HG03565 (cell line): Measurements from ENCODE around the gene MAGI1.

Source experiments
- ATAC-seq: cut with Tn5 transposase; IDR thresholded peaks from one replicate; pipeline ENCODE4 v1.9.1; 2021; ENCODE audit warnings: mild to moderate bottlenecking, moderate library complexity; ENCODE audit not compliant: unreplicated experiment

MAGI1 gene

DNA sequence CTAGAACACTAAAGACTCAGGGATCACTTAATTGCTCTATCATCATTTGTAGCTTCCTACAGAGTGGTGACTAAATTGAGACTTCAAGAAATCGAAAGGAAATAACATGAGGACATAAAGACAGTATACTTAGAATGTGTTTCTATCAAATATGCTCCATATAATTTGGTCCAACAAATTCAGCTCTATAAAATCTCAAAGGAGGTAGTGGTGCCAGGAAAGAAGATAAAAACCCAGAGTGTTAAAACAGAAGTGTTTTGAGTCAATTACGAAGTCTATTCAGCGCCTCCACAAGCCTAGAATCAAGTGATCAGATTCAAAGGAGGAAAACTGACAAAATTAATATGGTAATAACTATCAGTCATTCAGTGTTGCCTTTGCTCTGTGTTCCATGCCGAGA lies 22.9 kb downstream of the MAGI1 start:
- ATAC-seq: no peak

DNA sequence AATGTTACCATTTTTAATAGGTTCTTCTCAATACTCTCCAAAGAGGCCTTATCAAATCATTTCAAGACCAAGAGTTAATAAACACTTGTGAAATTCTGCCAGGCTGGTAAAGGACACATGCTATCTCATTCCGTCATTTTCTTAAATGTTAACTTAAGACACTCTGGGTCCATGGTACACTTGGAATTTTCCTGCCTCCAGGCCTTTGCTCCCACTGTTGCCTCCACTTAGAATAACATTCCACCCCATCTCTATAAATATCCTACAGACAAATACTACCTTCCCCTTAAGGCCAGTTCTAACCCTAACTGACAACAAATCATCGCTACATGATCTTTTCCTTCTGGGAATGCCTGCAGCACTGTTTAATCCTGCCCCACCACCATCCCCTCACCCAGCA lies 24.1 kb downstream of the MAGI1 start:
- no peak for ATAC-seq

DNA sequence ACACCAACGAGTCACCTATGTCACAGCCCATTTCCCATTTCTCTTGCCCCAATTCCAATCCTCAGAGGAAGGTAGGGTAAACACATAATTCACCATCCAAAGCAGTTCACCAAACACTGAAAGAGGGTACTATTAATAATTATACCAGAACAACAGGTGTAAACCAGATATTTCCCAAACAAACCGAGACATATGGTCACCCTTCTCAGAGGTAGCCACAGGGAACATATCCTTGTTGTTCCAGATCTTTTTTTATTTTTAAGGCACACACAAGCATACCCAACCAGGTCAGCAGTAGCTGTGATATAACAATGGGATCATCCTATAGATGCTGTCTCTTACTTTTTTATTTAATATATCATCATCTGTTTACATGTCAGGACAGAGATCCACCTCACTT lies 24.7 kb downstream of the MAGI1 start:
- ATAC-seq: no peak

DNA sequence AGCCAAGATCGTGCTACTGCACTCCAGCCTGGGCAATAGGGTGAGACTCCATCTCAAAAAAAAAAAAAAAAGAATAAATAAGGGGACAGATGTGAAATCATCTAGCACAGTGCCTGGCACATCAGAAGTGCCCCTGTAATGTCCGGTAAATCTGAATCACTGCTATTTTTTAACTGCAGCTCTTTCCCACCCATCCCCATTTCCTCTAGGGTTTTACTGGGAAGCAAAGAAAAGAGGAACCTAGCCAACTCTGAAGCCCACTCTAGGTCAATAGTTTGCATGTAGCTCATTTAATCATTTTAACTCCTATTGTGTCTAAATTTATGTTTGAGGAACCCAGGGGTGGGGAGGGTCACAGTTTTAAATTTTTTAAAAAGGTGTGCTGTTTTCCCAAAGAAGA lies 26.0 kb downstream of the MAGI1 start:
- ATAC-seq: no peak

DNA sequence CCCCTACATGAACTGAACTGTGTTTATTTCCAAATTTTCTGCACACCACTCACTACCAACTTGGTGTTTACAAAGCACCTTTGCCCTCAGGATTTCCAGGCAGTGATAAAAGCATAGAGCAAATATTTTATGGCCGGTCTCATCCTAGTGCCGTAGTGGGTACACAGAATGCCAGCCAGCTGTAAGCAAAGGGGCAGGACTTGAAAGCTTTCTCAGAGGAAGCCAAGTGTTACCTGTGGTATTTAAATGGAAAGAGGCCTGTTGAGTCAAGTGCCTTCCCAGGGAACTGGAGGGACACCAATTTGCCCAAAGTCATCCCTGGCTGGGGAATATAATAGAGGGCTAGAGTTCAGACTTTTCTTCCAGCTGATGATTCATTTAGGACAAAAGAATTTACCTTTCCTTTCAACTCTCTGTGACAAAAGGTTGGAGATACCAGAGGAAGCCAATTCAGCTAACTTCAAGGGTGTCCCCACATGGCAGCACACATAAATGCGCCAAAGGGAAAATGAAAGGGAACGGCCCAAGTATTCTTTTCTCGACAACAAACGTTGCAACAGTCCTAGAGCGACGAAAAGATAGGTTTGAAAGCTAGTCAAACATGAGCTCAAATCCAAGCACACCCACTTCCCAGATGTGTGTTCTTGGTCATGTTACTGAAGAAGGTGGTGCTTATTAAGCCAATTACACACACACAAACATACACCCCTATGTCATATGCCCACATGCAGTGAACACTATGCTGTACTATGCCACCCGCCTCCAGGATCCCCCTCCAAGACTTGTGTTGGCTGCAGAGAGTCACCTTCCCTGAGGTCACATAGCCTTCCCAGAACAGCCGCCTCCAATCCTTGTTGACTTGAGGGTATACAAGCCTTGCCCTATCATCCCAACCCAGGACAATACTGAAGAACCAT lies 27.7 kb downstream of the MAGI1 start:
- no peak for ATAC-seq

DNA sequence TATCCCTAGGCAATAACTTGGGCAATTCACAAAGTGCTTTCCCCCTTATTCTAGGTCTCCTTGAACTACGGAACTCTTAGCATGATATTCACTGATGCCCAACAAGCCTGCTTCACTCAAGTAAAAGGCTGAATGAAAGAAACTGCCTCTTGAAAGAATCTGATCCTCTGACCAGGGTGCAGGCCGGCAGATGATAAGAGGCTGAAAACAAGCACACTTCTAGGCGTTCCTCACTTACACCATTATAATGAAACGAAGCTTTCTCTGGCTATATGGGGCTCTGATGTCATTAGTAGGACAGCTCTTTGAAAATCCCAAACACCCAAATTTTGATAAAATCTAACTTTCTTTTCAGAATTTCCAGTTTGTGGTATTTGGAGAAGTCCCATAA lies 28.4 kb downstream of the MAGI1 start:
- no peak for ATAC-seq

DNA sequence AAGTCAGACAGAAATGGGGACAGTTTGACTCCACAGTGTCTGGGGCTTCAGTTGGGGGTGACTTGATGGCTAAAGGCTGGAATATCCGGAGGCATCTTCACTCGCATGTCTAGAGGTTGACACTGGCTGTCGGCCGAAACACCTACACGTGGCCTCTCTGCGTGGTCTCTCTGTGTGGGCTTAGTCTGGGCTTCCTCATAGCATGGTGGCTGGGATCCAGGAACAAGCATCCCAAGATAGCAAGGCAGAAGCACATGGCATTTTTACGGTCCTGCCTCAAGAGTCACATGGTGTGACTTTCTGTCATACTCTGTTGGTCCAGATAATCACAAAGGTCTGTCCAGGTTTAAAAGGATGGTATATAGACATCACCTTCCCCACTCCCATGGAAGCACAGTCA lies 34.5 kb downstream of the MAGI1 start:
- ATAC-seq: no peak

DNA sequence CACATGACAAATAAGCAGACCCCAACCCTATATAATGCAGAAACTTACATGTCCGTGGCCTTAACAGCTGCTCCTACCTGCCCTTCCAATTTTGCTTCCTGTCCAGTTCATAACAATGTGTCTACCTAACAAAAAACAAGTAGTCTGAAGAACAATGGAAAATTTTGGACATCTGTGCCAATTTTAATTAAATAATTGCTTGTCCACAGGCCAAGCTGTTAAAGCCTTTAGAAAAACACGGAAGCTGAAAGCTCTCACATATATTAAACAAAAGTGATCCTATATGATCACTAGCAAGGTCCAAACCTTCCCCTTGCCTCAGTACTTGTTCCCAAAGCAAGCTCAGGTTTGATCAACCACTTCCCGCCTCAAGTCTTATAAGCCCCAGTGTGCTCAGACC lies 37.1 kb downstream of the MAGI1 start:
- ATAC-seq: no peak

DNA sequence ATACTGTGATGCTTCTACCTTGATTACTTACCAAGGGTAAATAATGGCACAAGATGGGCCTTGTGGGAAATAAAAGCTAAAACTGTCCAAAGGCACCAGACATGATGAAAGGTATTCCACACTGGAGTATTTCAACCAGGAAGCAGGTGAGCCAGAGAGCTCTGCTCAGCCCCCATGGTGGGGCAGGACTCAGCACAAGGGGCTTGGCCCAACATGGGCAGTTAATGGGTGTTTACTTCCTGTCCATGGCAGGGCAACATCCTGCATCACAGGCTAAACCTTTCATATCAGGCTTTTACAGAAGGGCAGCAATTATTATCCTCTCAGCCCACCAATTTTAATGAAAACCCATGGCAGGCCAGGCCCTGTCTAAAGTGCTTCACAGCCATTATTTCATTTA lies 38.2 kb downstream of the MAGI1 start:
- no peak for ATAC-seq

DNA sequence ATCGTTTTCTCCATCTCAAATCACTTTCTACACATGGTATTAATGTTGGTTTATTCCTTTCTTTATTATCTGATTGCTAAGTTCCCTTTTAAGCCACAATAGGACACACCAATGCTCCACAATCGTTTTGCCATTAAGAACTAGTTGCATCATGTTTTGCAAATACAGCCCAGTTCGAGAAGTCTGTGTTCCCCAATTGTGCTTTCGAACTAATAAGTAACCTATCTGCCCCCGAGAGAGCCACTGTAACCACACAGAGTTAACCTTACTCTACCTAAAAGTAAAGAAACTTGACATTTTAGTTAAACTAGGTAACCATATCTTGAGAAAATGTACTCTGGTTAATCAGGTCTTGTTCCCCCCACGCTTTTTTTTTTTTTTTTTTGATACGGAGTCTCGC lies 39.1 kb downstream of the MAGI1 start:
- no peak for ATAC-seq

DNA sequence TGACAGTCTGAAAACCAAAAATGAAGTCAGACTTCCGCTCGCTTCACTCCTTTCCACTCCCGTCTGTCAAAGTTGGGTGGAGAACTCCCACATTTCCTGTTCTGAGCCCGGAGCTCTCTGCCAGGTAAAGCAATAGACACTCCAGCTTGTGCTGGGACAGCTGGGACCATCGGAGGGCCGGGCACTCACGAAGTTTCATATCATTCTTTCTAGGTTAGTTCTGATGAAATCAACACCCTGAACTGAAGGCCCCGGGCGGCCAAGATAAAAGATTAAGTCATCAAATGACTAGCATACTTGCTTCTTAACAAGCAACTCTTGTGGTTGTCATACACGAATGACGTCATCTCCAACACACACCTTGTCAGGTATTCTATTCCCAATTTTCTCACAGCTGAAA lies 42.1 kb downstream of the MAGI1 start:
- no peak for ATAC-seq

DNA sequence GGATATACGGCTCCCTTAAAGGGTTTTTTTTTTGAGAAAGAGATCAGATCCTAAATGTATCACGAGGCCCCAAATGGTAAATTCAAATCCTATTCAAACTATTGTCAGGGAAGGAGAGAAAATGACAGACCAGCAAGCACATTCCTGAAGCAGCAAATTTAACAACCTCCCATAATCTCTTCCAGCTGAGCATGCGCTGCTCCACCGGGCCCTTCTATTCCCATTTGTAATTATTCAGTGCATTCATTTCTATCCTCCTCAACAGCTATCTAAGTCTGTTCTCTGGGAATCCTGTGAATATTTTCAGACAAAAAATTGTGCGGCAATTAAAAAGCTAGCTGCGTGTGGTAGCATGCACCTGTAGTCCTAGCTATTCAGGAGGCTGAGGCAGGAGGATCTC lies 43.2 kb downstream of the MAGI1 start:
- no peak for ATAC-seq

DNA sequence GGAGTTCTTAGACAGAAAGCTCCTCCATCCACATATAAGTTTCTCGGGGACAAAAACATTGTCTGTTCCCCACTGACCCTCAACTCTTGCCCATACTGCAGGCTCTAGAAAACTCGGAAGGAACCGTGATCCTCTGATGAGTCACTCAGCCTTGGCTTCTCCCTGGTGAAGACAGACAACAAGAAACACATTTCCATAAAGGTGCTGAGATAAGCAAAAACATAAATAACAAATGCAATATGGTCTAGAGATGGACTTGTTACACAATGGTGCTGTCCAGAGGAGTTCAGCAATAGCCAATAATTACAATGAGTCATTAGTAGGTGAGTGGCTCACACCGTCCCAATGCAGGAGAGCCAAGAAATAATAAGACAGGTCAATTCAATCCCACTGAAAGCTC lies 43.7 kb downstream of the MAGI1 start:
- ATAC-seq: no peak

DNA sequence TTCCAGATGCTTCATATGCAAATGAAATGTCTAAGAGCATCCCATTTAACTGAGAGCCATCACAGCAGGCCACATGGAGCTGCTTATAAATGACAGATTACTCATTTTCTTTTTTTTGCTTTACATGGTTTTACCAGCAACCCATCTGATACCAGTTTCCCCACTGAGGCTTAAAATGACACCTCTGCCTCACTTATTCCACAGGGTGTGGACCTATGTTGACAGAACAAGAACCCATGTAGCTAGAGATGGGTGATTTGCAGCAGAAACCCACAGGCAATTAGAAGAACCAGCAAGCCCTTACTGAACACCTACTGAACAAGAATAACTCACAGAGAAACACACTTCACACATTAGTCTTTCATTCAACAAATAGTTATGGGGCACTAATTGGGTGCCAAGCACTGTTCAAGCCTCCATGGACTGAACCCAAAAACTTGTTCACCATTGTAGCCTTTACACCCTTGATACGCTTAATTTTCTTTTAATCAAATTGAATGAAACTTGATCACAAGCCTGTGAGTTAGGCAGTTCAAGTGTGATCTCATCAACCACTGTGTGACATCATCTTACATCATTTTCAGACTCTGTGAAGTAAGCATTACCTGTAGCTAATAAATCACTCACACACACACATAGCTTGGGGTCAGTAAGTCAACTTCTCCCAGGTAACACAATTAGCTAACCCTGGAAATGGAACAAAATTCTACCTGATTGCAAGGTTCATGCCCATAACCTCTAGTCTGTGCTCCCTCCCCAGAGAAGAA lies 45.4 kb downstream of the MAGI1 start:
- ATAC-seq: no peak

DNA sequence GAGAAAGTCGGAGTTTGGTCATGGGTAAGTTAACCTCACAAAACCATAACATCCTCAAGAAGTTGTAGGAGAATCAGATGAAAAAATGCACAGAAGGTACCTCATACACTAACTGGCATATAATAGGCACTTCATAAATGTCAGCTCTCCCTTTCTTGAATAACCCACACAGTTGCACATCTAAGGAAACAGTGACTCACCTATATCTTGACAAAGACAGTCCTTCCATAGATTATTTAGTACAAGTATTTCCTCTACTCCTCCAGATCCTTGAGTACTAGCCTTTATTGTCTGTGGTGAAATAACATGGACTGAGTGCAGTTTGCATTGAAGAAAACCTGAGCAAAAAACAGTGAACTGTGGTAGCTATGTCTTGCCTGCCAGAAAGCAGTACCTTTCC lies 46.6 kb downstream of the MAGI1 start:
- ATAC-seq: no peak

DNA sequence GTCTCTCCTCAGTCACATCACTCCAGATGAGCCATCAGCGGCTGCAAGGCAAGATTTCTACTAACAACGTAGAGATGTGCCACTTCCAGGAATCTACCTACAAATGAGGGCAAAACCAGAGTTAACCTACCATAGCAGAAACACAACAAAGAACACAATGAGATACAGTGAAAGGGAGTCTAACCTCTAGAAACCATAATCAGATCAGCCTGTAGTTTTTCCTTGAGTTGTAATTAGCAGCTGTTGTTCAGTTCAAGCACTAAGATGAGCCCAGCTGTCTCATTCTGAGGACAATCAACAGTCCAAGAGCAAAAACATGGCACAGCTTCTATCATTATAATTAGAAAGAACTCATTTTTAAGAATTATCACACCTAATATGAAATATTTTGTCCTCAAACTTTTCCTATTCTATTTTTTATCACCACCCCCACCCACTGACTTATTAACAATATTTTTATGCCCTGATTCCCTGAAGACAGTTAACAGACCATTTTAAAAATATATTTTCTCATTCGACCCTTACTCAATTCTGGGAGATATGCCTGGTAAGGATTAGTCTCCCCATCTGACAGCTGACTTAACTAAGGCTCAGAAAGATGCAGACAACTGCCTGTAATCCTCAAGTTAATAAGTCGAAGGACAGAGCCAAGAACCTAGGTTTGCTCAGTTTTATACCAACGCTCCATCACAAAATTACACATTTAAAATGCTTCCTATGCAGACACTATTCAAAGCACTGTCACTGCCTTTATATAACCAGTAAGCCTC lies 50.1 kb downstream of the MAGI1 start:
- no peak for ATAC-seq

DNA sequence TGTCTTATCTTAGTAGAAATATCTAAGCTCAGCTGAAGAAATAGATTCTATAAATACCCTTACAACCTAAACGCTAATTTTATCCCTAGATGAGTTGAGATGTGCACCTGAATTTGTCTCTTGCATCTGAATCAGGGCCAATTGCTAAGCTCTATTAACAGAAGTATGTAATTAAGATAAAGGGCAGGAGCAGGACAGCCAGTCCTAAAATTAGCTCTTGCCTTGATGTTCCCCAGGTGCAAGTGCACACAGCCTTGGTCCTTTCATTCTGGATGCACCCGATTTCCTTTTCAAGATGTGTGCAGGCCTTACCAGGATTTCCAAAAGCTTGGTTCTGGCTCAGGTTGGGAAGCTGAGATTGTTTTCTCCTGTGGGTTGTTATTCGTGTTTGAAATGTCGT lies 52.4 kb downstream of the MAGI1 start:
- no peak for ATAC-seq

DNA sequence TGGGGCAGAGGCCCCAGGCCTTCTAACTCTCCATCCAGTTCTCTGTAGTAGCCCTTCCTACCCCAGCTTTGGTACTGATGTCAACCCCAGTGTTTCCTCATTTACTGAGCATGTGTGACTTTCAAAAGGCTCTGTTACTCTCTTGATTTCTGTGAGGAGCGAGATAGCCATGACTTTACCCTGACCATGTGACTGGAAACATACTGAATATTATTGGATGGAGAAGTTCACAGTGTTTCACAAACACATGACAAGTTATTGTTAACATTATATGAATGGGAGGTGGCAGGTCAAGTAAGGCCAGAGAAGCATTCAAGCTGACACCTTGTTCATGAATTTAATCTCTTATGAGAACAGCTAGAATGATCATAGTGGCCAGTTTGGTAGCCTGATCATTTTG lies 53.7 kb downstream of the MAGI1 start:
- ATAC-seq: no peak

DNA sequence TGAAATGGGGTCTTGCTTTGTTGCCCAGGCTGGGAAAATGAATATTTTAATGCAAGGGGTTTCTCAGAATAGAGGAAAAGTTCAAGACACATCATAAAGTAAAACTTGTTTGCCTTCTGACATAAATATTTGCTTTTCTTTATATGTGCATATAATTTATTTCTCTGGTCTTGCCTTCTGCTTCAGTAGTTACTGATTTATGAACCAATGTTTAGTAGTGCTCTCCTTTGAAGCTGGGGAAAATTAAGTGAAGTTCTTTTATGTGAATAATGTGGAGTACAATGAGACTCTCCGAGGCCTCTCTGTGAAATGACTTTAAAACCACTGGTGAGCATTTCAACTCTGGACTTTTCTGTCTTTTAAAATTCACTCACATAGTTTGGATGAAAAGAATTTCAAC lies 55.6 kb downstream of the MAGI1 start:
- ATAC-seq: no peak

DNA sequence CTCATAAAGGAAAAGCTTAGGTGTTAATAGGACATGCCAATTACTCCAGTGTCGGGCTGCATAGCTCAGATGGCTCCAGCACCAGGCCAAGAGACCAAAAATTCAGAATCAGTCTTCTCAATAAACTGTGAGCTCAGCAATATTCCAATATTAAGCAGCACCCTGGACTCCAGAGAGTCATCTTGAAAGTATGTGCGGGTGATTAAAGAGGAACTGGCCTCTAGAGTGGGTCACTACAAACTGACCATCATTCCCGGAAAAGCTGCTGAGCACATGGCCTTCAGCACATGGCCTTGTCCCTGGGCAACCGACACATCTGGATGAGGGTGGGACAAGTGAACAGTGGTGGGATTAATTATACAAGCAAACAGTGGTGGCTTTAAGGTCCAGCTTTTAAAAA lies 59.0 kb downstream of the MAGI1 start:
- ATAC-seq: no peak

DNA sequence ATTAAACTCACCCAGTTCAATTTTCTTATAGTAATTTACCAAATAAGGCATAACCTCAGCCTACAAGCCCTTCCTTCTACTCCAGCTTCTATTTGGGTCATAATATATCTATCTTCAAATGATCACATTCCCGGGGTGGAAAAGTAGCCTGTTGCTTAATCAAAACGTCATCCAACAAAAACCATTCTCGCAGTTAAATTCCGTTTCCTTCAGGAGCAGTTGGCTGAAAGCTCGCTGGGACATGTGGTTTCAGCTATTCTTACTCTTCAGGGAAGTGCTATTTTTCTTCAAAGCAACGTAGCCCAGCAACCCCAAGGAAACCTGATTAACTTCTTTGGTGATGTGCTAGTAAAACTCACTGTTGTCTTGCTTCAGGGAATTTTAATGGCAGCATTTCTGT lies 59.6 kb downstream of the MAGI1 start:
- ATAC-seq: no peak

DNA sequence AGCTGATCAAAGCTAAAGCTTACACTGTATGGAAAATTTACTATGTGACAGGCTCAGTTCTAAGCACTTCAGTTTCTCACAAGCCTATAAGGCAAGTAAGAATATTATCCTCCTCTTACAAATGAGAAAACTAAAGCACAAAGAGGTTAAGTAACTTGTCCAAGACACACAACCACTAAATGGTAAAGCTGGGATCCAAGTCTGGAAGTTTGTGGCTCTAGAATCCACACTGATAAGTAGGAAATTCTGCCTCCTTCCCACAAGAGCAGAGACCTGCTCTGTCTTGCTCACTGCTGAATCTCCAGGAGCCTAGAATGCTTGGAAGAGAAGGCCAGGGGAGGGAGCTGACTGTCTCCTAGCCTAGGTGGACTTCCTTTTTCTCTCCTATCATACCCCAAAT lies 60.6 kb downstream of the MAGI1 start:
- ATAC-seq: no peak
